ENCODE results near the gene GSK3A. TPM values are rescaled to one million over a fixed set of nuclear protein-coding genes. Genes with fewer than 3 reads are reported as not detected.

GSK3A gene
- total RNA-seq, 1 donor from 2014 or later: 50.3 TPM

DNA sequence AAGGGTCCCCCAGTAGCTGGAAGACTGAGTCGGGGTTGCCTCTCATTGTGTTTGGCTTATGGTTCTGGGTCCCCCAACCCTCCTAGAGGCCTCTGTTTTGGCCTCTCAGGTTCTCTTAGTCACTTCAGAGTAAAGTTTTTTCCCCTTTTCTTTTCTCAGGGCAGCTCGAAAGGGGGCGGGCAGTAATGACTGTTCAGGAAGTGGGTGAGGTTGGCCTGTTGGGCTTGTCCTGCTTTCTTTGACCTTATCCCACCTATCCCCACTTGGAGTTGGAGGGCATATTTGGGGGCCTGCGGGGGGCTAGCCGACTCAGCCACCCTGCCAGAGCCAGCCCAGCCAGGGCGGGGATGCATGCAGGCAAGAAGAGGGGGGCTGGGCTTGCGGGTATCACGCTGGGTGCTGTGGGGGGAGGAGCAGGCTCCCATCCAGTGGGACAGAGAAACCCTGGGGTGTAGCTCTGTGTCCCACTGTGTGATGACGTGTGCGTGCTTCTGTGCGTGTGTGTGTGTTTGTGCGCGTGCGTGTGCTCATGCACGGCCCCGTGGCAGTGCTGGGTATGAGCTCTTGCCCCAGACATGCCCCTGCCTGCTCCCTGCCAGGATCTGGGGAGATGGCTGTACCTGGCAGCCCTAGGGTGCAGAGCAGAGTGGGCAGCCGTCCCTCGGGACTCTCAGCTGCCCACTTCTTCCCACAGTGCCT is 28.1 kb upstream of the GSK3A start:
- Mint-ChIP-seq H3K4me3 (ENCODE audit: unreplicated experiment) (peak overlapping the region; percentile 86), H3K9me3 (ENCODE audit: unreplicated experiment) (no peaks in the 10 kb centered on the region), H3K36me3 (ENCODE audit: low read depth, unreplicated experiment) (peaks cover 9% of the 10 kb centered on the region), H3K27me3 (ENCODE audit: low read depth, unreplicated experiment) (no peaks in the 10 kb centered on the region), H3K4me1 (ENCODE audit: low read depth, unreplicated experiment) (peaks cover 22% of the 10 kb centered on the region), H3K27ac (ENCODE audit: unreplicated experiment) (peak overlapping the region; percentile 92)
- Histone ChIP-seq H3K4me3 (ENCODE audit: insufficient read depth, low read depth, low read length) (peak overlapping the region; percentile 86), H3K9me3 (ENCODE audit: insufficient read depth, low read depth, low read length) (no peaks in the 10 kb centered on the region), H3K4me1 (ENCODE audit: insufficient read depth, low read length) (peaks cover 30% of the 10 kb centered on the region), H2AFZ (ENCODE audit: low read depth, low read length) (no peak overlapping the region), H4K20me1 (ENCODE audit: insufficient read depth, low read length) (peaks cover 16% of the 10 kb centered on the region), H3K79me2 (ENCODE audit: insufficient read depth, low read length) (peaks cover 62% of the 10 kb centered on the region), H3K4me2 (ENCODE audit: low read length) (peak overlapping the region; percentile 100), H3K27me3 (ENCODE audit: insufficient read depth, low read length) (no peaks in the 10 kb centered on the region), H3K9ac (ENCODE audit: low read length) (peak overlapping the region; percentile 95), H3K36me3 (ENCODE audit: insufficient read depth, low read length) (peaks cover 6% of the 10 kb centered on the region), H3K27ac (ENCODE audit: low read depth, low read length) (peak overlapping the region; percentile 92)
- FAIRE-seq (peak; percentile 39), DNase-seq (ENCODE audit: low read depth) (peak; percentile 58)
- TF ChIP-seq, protein P1, sequence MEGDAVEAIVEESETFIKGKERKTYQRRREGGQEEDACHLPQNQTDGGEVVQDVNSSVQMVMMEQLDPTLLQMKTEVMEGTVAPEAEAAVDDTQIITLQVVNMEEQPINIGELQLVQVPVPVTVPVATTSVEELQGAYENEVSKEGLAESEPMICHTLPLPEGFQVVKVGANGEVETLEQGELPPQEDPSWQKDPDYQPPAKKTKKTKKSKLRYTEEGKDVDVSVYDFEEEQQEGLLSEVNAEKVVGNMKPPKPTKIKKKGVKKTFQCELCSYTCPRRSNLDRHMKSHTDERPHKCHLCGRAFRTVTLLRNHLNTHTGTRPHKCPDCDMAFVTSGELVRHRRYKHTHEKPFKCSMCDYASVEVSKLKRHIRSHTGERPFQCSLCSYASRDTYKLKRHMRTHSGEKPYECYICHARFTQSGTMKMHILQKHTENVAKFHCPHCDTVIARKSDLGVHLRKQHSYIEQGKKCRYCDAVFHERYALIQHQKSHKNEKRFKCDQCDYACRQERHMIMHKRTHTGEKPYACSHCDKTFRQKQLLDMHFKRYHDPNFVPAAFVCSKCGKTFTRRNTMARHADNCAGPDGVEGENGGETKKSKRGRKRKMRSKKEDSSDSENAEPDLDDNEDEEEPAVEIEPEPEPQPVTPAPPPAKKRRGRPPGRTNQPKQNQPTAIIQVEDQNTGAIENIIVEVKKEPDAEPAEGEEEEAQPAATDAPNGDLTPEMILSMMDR (IDR thresholded peaks at IDR 0.05; ENCODE audit: insufficient read depth, low read depth, low read length): no peak
- no peak for TF ChIP-seq EZH2 (IDR thresholded peaks at IDR 0.05; ENCODE audit: insufficient read depth, low read length)

GRCh38 chr19:42269478-42270345 is 27.3 kb upstream of the GSK3A start:
- peak overlapping the region; percentile 95 for H3K9ac ChIP-seq (ENCODE audit: low read length)
- H3K27ac ChIP-seq (ENCODE audit: low read depth, low read length): peak overlapping the region; percentile 92
- H3K4me1 Mint-ChIP-seq (ENCODE audit: low read depth, unreplicated experiment): peaks cover 17% of the 10 kb centered on the region

More at GRCh38 chr19:42269478-42270345, 27.3 kb upstream of the GSK3A start:
- Mint-ChIP-seq H3K27me3 (ENCODE audit: low read depth, unreplicated experiment) (no peaks in the 10 kb centered on the region), H3K9me3 (ENCODE audit: unreplicated experiment) (no peaks in the 10 kb centered on the region), H3K27ac (ENCODE audit: unreplicated experiment) (peak overlapping the region; percentile 92), H3K4me3 (ENCODE audit: unreplicated experiment) (peak overlapping the region; percentile 86), H3K36me3 (ENCODE audit: low read depth, unreplicated experiment) (peaks cover 4% of the 10 kb centered on the region)
- no peaks in the 10 kb centered on the region for H3K27me3 ChIP-seq (ENCODE audit: insufficient read depth, low read length)
- H3K4me3 ChIP-seq (ENCODE audit: insufficient read depth, low read depth, low read length): peak overlapping the region; percentile 86
- TF ChIP-seq, protein P1 (IDR thresholded peaks at IDR 0.05; ENCODE audit: insufficient read depth, low read depth, low read length): no peak
- TF ChIP-seq EZH2 (IDR thresholded peaks at IDR 0.05; ENCODE audit: insufficient read depth, low read length): no peak
- peaks cover 54% of the 10 kb centered on the region for H3K79me2 ChIP-seq (ENCODE audit: insufficient read depth, low read length)
- no peak overlapping the region for H2AFZ ChIP-seq (ENCODE audit: low read depth, low read length)
- peak overlapping the region; percentile 100 for H3K4me2 ChIP-seq (ENCODE audit: low read length)
- H4K20me1 ChIP-seq (ENCODE audit: insufficient read depth, low read length): peaks cover 8% of the 10 kb centered on the region
- no peak for DNase-seq (ENCODE audit: low read depth)
- peaks cover 25% of the 10 kb centered on the region for H3K4me1 ChIP-seq (ENCODE audit: insufficient read depth, low read length)
- H3K9me3 ChIP-seq (ENCODE audit: insufficient read depth, low read depth, low read length): no peaks in the 10 kb centered on the region
- H3K36me3 ChIP-seq (ENCODE audit: insufficient read depth, low read length): peaks cover under 1% of the 10 kb centered on the region
- FAIRE-seq: no peak
